GM08714 (cell line): ENCODE measurements around the gene NDUFA8.

ENCODE experiments used
- H3K4me3 ChIP-seq: fragments of 200-500 bp; sonication (Bioruptor generic); 2 replicates; pipeline ENCODE4 v1.5.1; 2014; ENCODE audit warnings: mild to moderate bottlenecking, low read length, inconsistent platforms
- ZNF274 ChIP-seq: IDR thresholded peaks from 2 replicates; pipeline ENCODE4 v1.6.1; 2012; ENCODE audit warnings: mild to moderate bottlenecking, low read depth, low read length

NDUFA8 gene

GRCh38 chr9:122159026-122159924, at the start of gene NDUFA8, which contains the start of gene MORN5:
NDUFA8 (minus strand) TSS chr9:122159779; CDS start chr9:122159677, 102 bp downstream.
MORN5 (plus strand) TSS chr9:122159908; CDS start chr9:122159973, 65 bp downstream.
- TF ChIP-seq ZNF274 = no peak
- peak within 1 kb of the TSS; percentile 96 for H3K4me3 ChIP-seq

GRCh38 chr9:122207096-122207495, 47.5 kb upstream of the NDUFA8 start:
- TF ChIP-seq ZNF274 = no peak
- no peak overlapping the region for H3K4me3 ChIP-seq

GRCh38 chr9:122206118-122207046, 46.8 kb upstream of the NDUFA8 start:
- no peak for TF ChIP-seq ZNF274
- H3K4me3 ChIP-seq = no peak overlapping the region

GRCh38 chr9:122205176-122205575, 45.6 kb upstream of the NDUFA8 start:
- no peak for TF ChIP-seq ZNF274

GRCh38 chr9:122204491-122204890, 44.9 kb upstream of the NDUFA8 start:
- H3K4me3 ChIP-seq = no peak overlapping the region
- TF ChIP-seq ZNF274 = no peak

More at GRCh38 chr9:122205176-122205575, 45.6 kb upstream of the NDUFA8 start:
- no peak overlapping the region for H3K4me3 ChIP-seq

GRCh38 chr9:122204055-122204454, 44.5 kb upstream of the NDUFA8 start:
- no peak overlapping the region for H3K4me3 ChIP-seq
- TF ChIP-seq ZNF274 = no peak

GRCh38 chr9:122202111-122202510, 42.5 kb upstream of the NDUFA8 start:
- no peak overlapping the region for H3K4me3 ChIP-seq
- no peak for TF ChIP-seq ZNF274

- no peak for TF ChIP-seq ZNF274
- H3K4me3 ChIP-seq = no peak overlapping the region
Measured at GRCh38 chr9:122201641-122202040, 42.1 kb upstream of the NDUFA8 start.

GRCh38 chr9:122200960-122201595, 41.5 kb upstream of the NDUFA8 start:
- TF ChIP-seq ZNF274 = no peak
- H3K4me3 ChIP-seq = no peak overlapping the region

- TF ChIP-seq ZNF274 = no peak
- no peak overlapping the region for H3K4me3 ChIP-seq
Measured at GRCh38 chr9:122197882-122198281, 38.3 kb upstream of the NDUFA8 start.

GRCh38 chr9:122197426-122197825, 37.8 kb upstream of the NDUFA8 start:
- H3K4me3 ChIP-seq = no peak overlapping the region
- TF ChIP-seq ZNF274 = no peak

- no peak overlapping the region for H3K4me3 ChIP-seq
- TF ChIP-seq ZNF274 = no peak
Measured at GRCh38 chr9:122195875-122196274, 36.3 kb upstream of the NDUFA8 start.

- TF ChIP-seq ZNF274 = no peak
Measured at GRCh38 chr9:122193651-122194050, 34.1 kb upstream of the NDUFA8 start.

GRCh38 chr9:122192914-122193525, 33.4 kb upstream of the NDUFA8 start:
- H3K4me3 ChIP-seq = no peak overlapping the region
- TF ChIP-seq ZNF274 = no peak

More at GRCh38 chr9:122193651-122194050, 34.1 kb upstream of the NDUFA8 start:
- no peak overlapping the region for H3K4me3 ChIP-seq
